ENCODE data around the gene C7orf57.
A peak's percentile ranks its signal among the peaks of the same experiment; 100 is the strongest.

Gene C7orf57

GRCh38 chr7:48087349-48087748 lies 52.0 kb downstream of the C7orf57 start:
- no peak for DNase-seq

GRCh38 chr7:48088559-48089045 lies 53.3 kb downstream of the C7orf57 start:
- no peak for DNase-seq

GRCh38 chr7:48089046-48090003 lies 54.0 kb downstream of the C7orf57 start, which contains the start of gene UPP1:
Gene UPP1, plus strand, starts transcription at chr7:48089265. Its CDS starts 5,519 bp downstream, at chr7:48094784.
- peak; percentile 6 for DNase-seq

GRCh38 chr7:48090095-48090805 lies 54.9 kb downstream of the C7orf57 start:
- DNase-seq: no peak

- DNase-seq: no peak
Measured at GRCh38 chr7:48091506-48092433, 56.4 kb downstream of the C7orf57 start.

- no peak for DNase-seq
Measured at GRCh38 chr7:48094861-48095293, 59.5 kb downstream of the C7orf57 start.

GRCh38 chr7:48096273-48096672 lies 60.9 kb downstream of the C7orf57 start:
- no peak for DNase-seq

GRCh38 chr7:48097521-48098231 lies 62.3 kb downstream of the C7orf57 start:
- no peak for DNase-seq

- no peak for DNase-seq
Measured at GRCh38 chr7:48098846-48099245, 63.5 kb downstream of the C7orf57 start.

GRCh38 chr7:48099781-48100180 lies 64.4 kb downstream of the C7orf57 start:
- no peak for DNase-seq

- no peak for DNase-seq
Measured at GRCh38 chr7:48101352-48101751, 66.0 kb downstream of the C7orf57 start.

GRCh38 chr7:48101968-48102367 lies 66.6 kb downstream of the C7orf57 start:
- DNase-seq: no peak

- DNase-seq: no peak
Measured at GRCh38 chr7:48102530-48102929, 67.2 kb downstream of the C7orf57 start.

- DNase-seq: no peak
Measured at GRCh38 chr7:48105045-48105444, 69.7 kb downstream of the C7orf57 start.

GRCh38 chr7:48106906-48107659 lies 71.7 kb downstream of the C7orf57 start:
- DNase-seq: no peak

- DNase-seq: no peak
Measured at GRCh38 chr7:48107926-48108472, 72.7 kb downstream of the C7orf57 start.

- DNase-seq: no peak
Measured at GRCh38 chr7:48108959-48109847, 73.9 kb downstream of the C7orf57 start.

- peak; percentile 36 for DNase-seq
Measured at GRCh38 chr7:48109848-48110663, 74.7 kb downstream of the C7orf57 start.

GRCh38 chr7:48110868-48111267 lies 75.5 kb downstream of the C7orf57 start:
- DNase-seq: no peak
